Activated CD8-positive, alpha-beta memory T cell treated with anti-CD3 and anti-CD28 coated beads, Interleukin-2, amount 50 U/mL, for 48 hours (primary cell): Measurements from ENCODE around the gene SAT1.

Experiments
- DNase-seq: peaks from one replicate; pipeline ENCODE4 v3.0.0-alpha.2; 2020

SAT1 gene

DNA sequence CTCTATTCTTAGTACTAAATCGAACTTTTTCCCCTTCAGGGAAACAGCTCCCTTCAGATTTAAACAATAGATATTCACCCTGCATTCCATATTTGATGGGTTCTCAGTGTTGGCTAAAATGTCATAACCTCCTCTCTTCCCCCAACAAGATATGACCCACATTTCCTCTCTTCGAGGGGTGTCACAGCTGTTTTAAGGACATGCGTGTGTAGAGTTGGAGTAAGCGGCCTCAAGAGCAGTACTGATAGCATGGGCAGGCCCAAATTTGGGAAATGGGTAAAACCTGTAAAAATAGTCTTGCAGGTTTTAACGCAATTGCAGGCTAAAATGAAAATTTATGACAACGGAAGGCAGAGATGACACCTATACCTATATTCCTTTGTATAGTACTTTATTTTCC is 28.7 kb downstream of the SAT1 start:
- no peak for DNase-seq

DNA sequence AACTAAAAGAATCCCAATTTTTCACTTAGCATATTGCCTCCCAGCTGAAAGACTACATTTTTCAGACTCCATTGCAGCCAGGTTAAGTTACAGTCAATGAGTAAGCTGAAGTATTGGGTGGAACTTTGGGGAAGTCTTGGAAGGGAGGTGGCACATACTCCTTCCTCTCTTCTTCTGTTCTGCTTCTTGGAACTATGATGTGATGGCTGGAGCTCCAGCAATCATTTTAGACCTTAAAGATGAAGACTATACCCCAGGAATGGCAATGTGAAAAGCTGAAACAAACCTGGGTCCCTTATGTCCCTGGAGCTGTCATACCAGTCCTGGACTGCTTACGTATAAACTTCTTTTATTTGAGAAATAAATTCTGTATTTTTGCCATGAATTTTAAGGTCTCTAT is 30.8 kb downstream of the SAT1 start:
- no peak for DNase-seq

- no peak for DNase-seq
Observed at GRCh38 chrX:23815376-23815775, 32.4 kb downstream of the SAT1 start.

GRCh38 chrX:23816179-23816578 is 33.2 kb downstream of the SAT1 start:
- no peak for DNase-seq

DNA sequence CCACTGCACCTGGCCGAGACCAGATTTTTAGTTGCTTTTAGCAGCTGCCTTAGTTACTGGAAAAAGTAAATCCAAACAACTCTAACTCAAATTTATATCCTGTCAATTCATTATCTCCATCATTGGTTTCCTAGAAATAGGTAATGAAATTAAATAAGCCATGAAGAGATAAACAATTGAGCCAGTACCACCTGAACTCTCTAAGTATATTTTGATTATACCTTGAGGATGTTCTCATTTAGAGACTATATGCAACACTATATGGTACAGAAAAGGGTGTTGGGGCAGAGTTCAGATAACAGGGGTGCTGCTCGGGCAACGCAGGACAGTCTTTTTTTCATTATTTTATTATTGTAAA is 35.0 kb downstream of the SAT1 start:
- DNase-seq = no peak

GRCh38 chrX:23819385-23820234 is 36.6 kb downstream of the SAT1 start:
- DNase-seq = no peak

DNA sequence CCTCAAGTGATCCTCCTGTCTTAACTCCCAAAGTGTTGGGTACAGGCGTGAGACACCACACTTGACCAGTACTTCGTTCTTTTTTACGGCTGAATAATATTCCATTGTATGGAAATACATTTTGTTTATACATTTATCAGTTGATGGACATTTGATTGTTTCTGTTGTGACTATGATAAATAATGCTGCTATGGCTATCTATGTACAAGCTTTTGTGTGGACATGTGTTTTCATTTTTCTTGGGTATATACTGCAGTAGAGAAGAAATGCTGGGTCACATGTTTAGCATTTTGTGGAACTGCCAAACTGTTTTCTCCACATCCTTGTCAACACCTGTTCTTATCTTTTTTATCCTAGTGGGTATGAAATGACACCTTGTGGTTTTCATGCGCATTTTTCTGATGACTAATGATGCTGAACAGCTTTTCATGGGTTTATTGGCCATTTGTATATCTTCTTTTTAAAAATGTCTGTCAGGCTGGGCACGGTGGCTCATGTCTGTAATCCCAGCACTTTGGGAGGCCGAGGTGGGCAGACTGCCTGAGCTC is 37.3 kb downstream of the SAT1 start:
- no peak for DNase-seq

GRCh38 chrX:23821847-23822246 is 38.9 kb downstream of the SAT1 start:
- DNase-seq = no peak

GRCh38 chrX:23822397-23822796 is 39.4 kb downstream of the SAT1 start:
- DNase-seq = no peak

GRCh38 chrX:23822841-23823240 is 39.9 kb downstream of the SAT1 start:
- no peak for DNase-seq

DNA sequence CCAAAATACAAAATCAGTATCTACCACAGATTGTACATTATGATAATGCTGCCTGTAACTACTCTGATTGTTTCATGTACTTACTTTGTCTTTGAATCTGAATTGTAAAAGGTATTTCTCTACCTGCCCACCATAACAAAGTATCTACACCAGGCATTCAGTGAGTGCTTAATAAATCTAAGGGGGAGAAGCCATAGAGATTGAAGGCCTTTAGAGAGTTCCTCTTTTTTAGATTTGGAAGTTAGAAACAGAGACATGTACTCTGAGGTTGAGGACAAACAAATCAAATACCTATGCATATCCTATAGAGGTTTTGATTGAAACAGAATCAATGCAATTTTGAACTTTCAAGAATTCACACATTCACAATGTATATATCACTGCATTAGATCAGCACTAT is 42.7 kb downstream of the SAT1 start:
- DNase-seq = no peak

DNA sequence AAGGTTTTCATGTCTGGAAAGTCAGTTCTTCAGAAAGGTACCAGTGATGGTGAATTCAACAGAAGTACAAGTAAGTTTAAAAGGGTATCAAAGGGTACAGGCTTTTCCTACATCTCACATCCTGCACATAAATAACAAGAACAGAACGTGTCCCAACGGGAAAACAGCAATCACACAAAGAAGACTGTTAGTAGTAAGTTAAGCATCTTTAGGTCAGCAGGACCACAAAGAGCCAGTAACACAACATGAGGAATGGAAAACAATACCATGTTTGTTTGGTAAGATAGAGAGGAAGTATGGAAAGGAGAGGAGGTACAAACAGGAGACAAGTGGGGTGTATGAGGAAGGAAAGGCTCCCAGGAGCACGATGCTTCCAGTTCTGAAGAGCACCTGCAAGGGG is 43.2 kb downstream of the SAT1 start:
- DNase-seq = no peak

GRCh38 chrX:23826653-23827052 is 43.7 kb downstream of the SAT1 start:
- DNase-seq = no peak

DNA sequence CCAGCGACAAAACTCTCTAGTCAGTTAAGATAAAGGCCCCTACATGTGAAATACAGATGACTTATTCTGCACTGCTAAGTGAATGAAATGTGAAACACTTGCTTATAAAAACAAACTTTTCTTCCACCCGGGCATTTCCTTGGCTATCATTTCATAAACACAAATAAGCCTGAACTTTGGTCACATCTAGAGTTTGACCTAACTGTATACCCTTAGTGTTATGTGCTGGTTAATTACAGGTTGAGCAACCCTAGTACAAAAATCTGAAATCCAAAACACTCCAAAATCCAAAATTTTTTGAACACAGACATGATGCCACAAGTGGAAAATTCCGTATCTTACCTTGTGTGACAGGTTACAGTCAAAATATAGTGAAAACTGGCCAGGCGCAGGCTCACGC is 45.9 kb downstream of the SAT1 start:
- no peak for DNase-seq

DNA sequence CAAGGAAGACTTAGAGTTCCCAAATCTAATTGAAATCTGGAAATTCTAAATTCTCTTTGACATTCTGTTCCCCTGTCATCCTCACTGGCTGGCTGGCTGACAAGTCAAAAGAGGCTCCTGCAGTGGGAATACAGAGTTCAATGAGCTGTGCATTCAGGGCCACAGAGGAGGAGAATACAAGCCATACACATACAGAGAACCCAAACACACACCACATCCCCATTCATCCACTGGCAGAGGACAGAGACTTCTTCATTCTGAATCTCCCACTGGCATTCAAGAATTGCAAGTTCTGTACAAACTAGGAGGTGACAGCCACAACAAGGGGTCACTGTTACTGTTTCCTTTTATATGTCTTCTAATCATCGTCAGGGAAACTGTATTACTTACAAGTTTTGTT is 49.7 kb downstream of the SAT1 start:
- no peak for DNase-seq
